ENCODE results near the gene PTPN1. TPM values are rescaled to one million over a fixed set of nuclear protein-coding genes. Genes with fewer than 3 reads are reported as not detected.

The PTPN1 gene
- total and polyA plus RNA-seq, 8 donors = 26.3 to 98.6 (median 30.4) TPM

DNA sequence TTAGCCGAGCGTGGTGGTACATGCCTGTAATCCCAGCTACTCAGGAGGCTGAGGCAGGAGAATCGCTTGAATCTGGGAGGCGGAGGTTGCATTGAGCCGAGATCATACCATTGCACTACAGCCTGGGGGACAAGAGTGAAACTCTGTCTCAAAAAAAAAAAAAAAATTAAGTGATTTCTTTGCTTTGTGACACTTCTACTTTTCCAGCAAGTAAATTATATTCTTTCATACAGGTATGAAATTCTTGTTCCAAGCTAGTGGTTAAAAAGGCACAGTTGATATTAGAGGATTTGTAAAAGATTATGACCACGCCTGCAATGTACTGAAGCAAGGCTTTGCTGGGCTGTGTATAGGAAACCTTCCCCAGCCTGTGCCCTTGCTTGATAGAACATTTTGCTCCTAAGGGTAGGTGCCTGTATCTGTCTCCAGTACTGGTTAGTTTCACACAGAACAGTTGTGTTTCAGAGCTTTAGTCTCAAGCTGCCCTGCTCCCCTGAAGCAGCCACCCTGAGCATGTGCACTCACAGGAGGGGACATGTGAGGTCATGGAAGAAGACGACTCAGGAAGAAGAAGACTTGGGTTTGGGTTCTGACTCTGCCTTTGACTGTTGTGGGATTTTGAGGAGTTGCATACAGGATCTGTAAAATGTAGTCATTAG, 10.2 kb downstream of the PTPN1 start:
- no peak for ATAC-seq
- TF ChIP-seq CTCF (IDR thresholded peaks at IDR 0.05) = no peak
- no peak overlapping the region for H3K4me3 ChIP-seq
- peaks cover 44 to 99% of the 10 kb centered on the region in 2 donors for H3K4me1 ChIP-seq
- H3K27ac ChIP-seq = peak overlapping the region in 1 of 2 donors; percentile 85
- no peaks in the 10 kb centered on the region for H3K36me3 ChIP-seq
- DNase-seq = no peak
- H3K9me3 ChIP-seq = no peaks in the 10 kb centered on the region
- H3K27me3 ChIP-seq = no peaks in the 10 kb centered on the region
- intact Hi-C loops (cut with DNase I) = no loop called here

GRCh38 chr20:50521221-50522052, 11.3 kb downstream of the PTPN1 start:
- Histone ChIP-seq H3K4me3 (no peak overlapping the region), H3K36me3 (no peaks in the 10 kb centered on the region), H3K27ac (peak overlapping the region in 1 of 2 donors; percentile 85), H3K9me3 (no peaks in the 10 kb centered on the region), H3K4me1 (peaks cover 43 to 99% of the 10 kb centered on the region in 2 donors), H3K27me3 (no peaks in the 10 kb centered on the region)
- ATAC-seq (no peak), DNase-seq (no peak)
- TF ChIP-seq CTCF (IDR thresholded peaks at IDR 0.05) = no peak
- intact Hi-C loops (cut with DNase I) = no loop called here

DNA sequence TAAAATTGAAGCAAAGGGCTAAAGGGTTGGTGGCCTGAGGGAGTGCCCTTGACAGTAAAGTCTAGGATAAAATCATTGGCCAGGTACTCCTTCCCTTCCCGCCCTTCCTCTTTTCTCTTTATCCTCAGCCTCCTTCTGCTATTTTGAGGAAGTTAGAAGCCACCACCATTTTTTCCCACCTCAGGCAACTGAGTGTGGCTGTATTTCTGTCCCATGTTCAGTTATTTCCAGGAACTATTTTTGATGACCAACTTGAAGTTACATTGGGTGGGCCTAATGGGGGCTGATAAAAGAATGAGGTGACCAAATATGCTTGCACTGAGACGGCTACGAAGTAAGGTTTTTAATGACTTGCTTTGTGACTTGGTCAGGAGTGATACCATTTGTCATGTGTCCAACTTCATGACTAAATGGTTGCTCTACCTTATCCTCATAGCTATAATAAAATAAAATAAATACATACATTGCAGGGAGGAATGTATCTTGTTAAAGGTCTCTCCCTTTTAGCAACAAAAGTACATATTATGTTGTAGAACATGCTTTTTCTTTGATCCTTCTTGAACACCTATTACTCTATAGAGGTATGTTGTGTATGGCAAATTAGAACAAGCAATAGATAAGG, 12.0 kb downstream of the PTPN1 start:
- ATAC-seq (no peak), DNase-seq (no peak)
- intact Hi-C loops (cut with DNase I) = no loop called here
- H3K36me3 ChIP-seq = peaks cover 0 to 2% of the 10 kb centered on the region in 2 donors
- no peaks in the 10 kb centered on the region for H3K27me3 ChIP-seq
- no peak for TF ChIP-seq CTCF (IDR thresholded peaks at IDR 0.05)
- H3K4me3 ChIP-seq = no peak overlapping the region
- H3K4me1 ChIP-seq = peaks cover 36 to 99% of the 10 kb centered on the region in 2 donors
- H3K27ac ChIP-seq = peak overlapping the region in 1 of 2 donors; percentile 85
- H3K9me3 ChIP-seq = no peaks in the 10 kb centered on the region

- H3K27me3 ChIP-seq = no peaks in the 10 kb centered on the region
- H3K4me1 ChIP-seq = peaks cover 29 to 96% of the 10 kb centered on the region in 2 donors
- ATAC-seq (no peak), DNase-seq (no peak)
- no peak for TF ChIP-seq CTCF (IDR thresholded peaks at IDR 0.05)
- no peak overlapping the region for H3K4me3 ChIP-seq
- H3K27ac ChIP-seq = peak overlapping the region in 1 of 2 donors; percentile 66
- no peaks in the 10 kb centered on the region for H3K9me3 ChIP-seq
- H3K36me3 ChIP-seq = peaks cover 0 to 7% of the 10 kb centered on the region in 2 donors
- intact Hi-C loops (cut with DNase I) = no loop called here
These were observed 13.5 kb downstream of the PTPN1 start for GRCh38 chr20:50523552-50524167.
